GM23338 (cell line): ENCODE measurements around the gene GMPS. TPM values are rescaled to one million over a fixed set of nuclear protein-coding genes. Genes with fewer than 3 reads are reported as not detected.

Source experiments
- ATAC-seq: fragments of 200-7000 bp; cut with Tn5 transposase; 3 replicates; pipeline ENCODE4 v1.9.1; 2020
- DNase-seq: peaks from one replicate; pipeline ENCODE4 v3.0.0-alpha.2; 2015; ENCODE audit warnings: low spot score
- H2AFZ ChIP-seq: fragments of 200-600 bp; sonication (generic); 2 replicates; pipeline ENCODE4 v1.8.0; 2016; ENCODE audit warnings: antibody characterized with exemption, mild to moderate bottlenecking, moderate library complexity
- H3F3A ChIP-seq: fragments of 200-600 bp; sonication (generic); replicated peaks from 2 replicates; pipeline ENCODE4 v1.8.0; 2017; ENCODE audit warnings: antibody characterized with exemption, mixed run types, low read depth
- H3K27ac ChIP-seq: fragments of 200-600 bp; sonication (generic); 2 replicates; pipeline ENCODE4 v1.6.1; 2016; ENCODE audit warnings: low read depth
- H3K27me3 ChIP-seq: fragments of 200-600 bp; sonication (generic); 2 replicates; pipeline ENCODE4 v1.8.0; 2016; ENCODE audit warnings: mild to moderate bottlenecking, mixed run types, moderate library complexity; ENCODE audit not compliant: insufficient read depth
- H3K36me3 ChIP-seq: fragments of 200-600 bp; sonication (generic); 2 replicates; pipeline ENCODE4 v1.8.0; 2016; ENCODE audit warnings: mild to moderate bottlenecking; ENCODE audit not compliant: insufficient read depth
- H3K4me1 ChIP-seq: fragments of 200-600 bp; sonication (generic); 2 replicates; pipeline ENCODE4 v1.8.0; 2016; ENCODE audit warnings: mild to moderate bottlenecking, moderate library complexity; ENCODE audit not compliant: insufficient read depth
- H3K4me2 ChIP-seq: fragments of 200-600 bp; sonication (generic); 2 replicates; pipeline ENCODE4 v1.7.1; 2017; ENCODE audit warnings: mixed run types
- H3K4me3 ChIP-seq: fragments of 200-600 bp; sonication (generic); 2 replicates; pipeline ENCODE4 v1.6.1; 2016; ENCODE audit warnings: mixed run types
- H3K79me2 ChIP-seq: fragments of 200-600 bp; sonication (generic); replicated peaks from 2 replicates; pipeline ENCODE4 v1.8.0; 2017; ENCODE audit warnings: mild to moderate bottlenecking; ENCODE audit not compliant: insufficient read depth
- H3K9me2 ChIP-seq: fragments of 200-600 bp; sonication (generic); 2 replicates; pipeline ENCODE4 v1.8.0; 2017; ENCODE audit not compliant: insufficient read depth
- H4K20me1 ChIP-seq: fragments of 200-600 bp; sonication (generic); replicated peaks from 2 replicates; pipeline ENCODE4 v1.8.0; 2017; ENCODE audit warnings: mild to moderate bottlenecking; ENCODE audit not compliant: insufficient read depth
- H3K27ac Mint-ChIP-seq: 2 replicates; pipeline ENCODE4 v1.8.0; 2020; ENCODE audit warnings: inconsistent platforms, mild to moderate bottlenecking, moderate library complexity, mixed read lengths
- H3K27me3 Mint-ChIP-seq: 3 replicates; pipeline ENCODE4 v1.8.0; 2022; ENCODE audit warnings: low read depth, mild to moderate bottlenecking, moderate library complexity, mixed read lengths, inconsistent platforms; ENCODE audit not compliant: insufficient read depth, poor library complexity
- H3K36me3 Mint-ChIP-seq: 3 replicates; pipeline ENCODE4 v1.8.0; 2021; ENCODE audit warnings: low read depth, mild to moderate bottlenecking, inconsistent platforms, moderate library complexity, mixed read lengths
- H3K4me1 Mint-ChIP-seq: 3 replicates; pipeline ENCODE4 v1.8.0; 2020; ENCODE audit warnings: mild to moderate bottlenecking, inconsistent platforms, mixed read lengths
- H3K4me3 Mint-ChIP-seq: 3 replicates; pipeline ENCODE4 v1.8.0; 2021; ENCODE audit warnings: moderate library complexity, mild to moderate bottlenecking, inconsistent platforms, mixed read lengths
- H3K9me3 Mint-ChIP-seq: 3 replicates; pipeline ENCODE4 v1.8.0; 2020; ENCODE audit warnings: moderate library complexity, mild to moderate bottlenecking, inconsistent platforms, mixed read lengths
- CREB1 ChIP-seq: fragments of 250-450 bp; sonication (Bioruptor Pico); IDR thresholded peaks from 2 replicates; pipeline ENCODE4 v1.5.0; 2020; ENCODE audit warnings: low read depth, mild to moderate bottlenecking, moderate library complexity
- ETS1 ChIP-seq: IDR thresholded peaks from 2 replicates; pipeline ENCODE4 v1.6.1; 2016; ENCODE audit warnings: antibody characterized with exemption
- EZH2 ChIP-seq: fragments of 200-600 bp; sonication (generic); IDR thresholded peaks from one replicate; pipeline ENCODE4 v1.8.0; 2017; ENCODE audit warnings: antibody characterized with exemption, mild to moderate bottlenecking, low read depth; ENCODE audit not compliant: unreplicated experiment
- EZH2phosphoT487 ChIP-seq: fragments of 200-600 bp; sonication (generic); IDR thresholded peaks from one replicate; pipeline ENCODE4 v1.8.1; 2018; ENCODE audit warnings: antibody characterized with exemption; ENCODE audit not compliant: unreplicated experiment
- JUNB ChIP-seq: IDR thresholded peaks from one replicate; pipeline ENCODE4 v1.6.1; 2016; ENCODE audit warnings: antibody characterized with exemption; ENCODE audit not compliant: unreplicated experiment
- NANOG ChIP-seq: IDR thresholded peaks from 2 replicates; pipeline ENCODE4 v1.6.1; 2016; ENCODE audit warnings: antibody characterized with exemption, borderline replicate concordance
- POLR2AphosphoS5 ChIP-seq: IDR thresholded peaks from 2 replicates; pipeline ENCODE4 v1.6.1; 2016; ENCODE audit warnings: antibody characterized with exemption, low read depth
- REST ChIP-seq: IDR thresholded peaks from one replicate; pipeline ENCODE4 v1.6.1; 2018; ENCODE audit warnings: antibody characterized with exemption; ENCODE audit not compliant: unreplicated experiment
- STAT1 ChIP-seq: IDR thresholded peaks from one replicate; pipeline ENCODE4 v1.6.1; 2016; ENCODE audit warnings: antibody characterized with exemption; ENCODE audit not compliant: unreplicated experiment
- ZNF114 ChIP-seq: fragments of 250-450 bp; sonication (Bioruptor Pico); IDR thresholded peaks from 2 replicates; pipeline ENCODE4 v1.5.0; 2020; ENCODE audit warnings: mild to moderate bottlenecking, moderate library complexity
- ZNF331 ChIP-seq: fragments of 250-450 bp; sonication (Bioruptor Pico); IDR thresholded peaks from 2 replicates; pipeline ENCODE4 v1.5.0; 2020; ENCODE audit warnings: low read depth, mild to moderate bottlenecking, moderate library complexity
- ZNF462 ChIP-seq: fragments of 250-450 bp; sonication (Bioruptor Pico); IDR thresholded peaks from 2 replicates; pipeline ENCODE4 v1.5.0; 2020; ENCODE audit warnings: mild to moderate bottlenecking, moderate library complexity
- polyA plus RNA-seq: library from polyadenylated mRNA; unstranded; fragments of >200 nt; fragmentation: Nextera tagmentation; extraction: Ambion mirVana; gene quantifications from 2 replicates; pipeline ENCODE4 v1.2.1, GENCODE V29; 2016
- total RNA-seq: library from RNA; depleted of rRNA; stranded (reverse); fragments of >200 nt; shearing (Covaris generic); gene quantifications from 2 replicates; pipeline ENCODE4 v1.2.3, GENCODE V29; 2014
- TF ChIP-seq, protein P1 (sequence below), 2 experiments: fragments of 200-600 bp in 1 of 2; sonication (generic) in 1 of 2; conservative IDR thresholded peaks; 2 replicates each; pipeline versions ENCODE4 v1.5.1 to v1.6.1; 2016 to 2017; ENCODE audit warnings: antibody characterized with exemption in 2 of 2, low read depth in 2 of 2, mild to moderate bottlenecking in 2 of 2, moderate library complexity in 1 of 2

Gene GMPS
- total and polyA plus RNA-seq, 2 experiments from 2014 or later: 72.0 to 145 TPM

GRCh38 chr3:155957412-155957880, 87.0 kb downstream of the GMPS start:
- no peaks in the 10 kb centered on the region; the same call in 2 of the 3 replicates for H3K4me1 Mint-ChIP-seq

More at GRCh38 chr3:155957412-155957880, 87.0 kb downstream of the GMPS start:
- no peaks in the 10 kb centered on the region for H3K4me1 ChIP-seq
- Mint-ChIP-seq H3K27ac (no peak overlapping the region), H3K9me3 (peaks cover 9% of the 10 kb centered on the region; the same call in 2 of the 3 replicates), H3K4me3 (no peak overlapping the region), H3K27me3 (no peaks in the 10 kb centered on the region), H3K36me3 (peaks cover 13% of the 10 kb centered on the region)
- H3K79me2 ChIP-seq: no peaks in the 10 kb centered on the region
- H3K4me3 ChIP-seq: no peak overlapping the region
- no peak overlapping the region for H3K27ac ChIP-seq
- H4K20me1 ChIP-seq: no peaks in the 10 kb centered on the region
- H3F3A ChIP-seq: no peaks in the 10 kb centered on the region
- TF ChIP-seq ZNF462 (CRISPR knock-in tag) (no peak), POLR2AphosphoS5 (no peak), ZNF331 (CRISPR knock-in tag) (no peak), EZH2phosphoT487 (no peak), ETS1 (no peak), CREB1 (CRISPR knock-in tag) (no peak), STAT1 (no peak), NANOG (no peak), REST (no peak), ZNF114 (CRISPR knock-in tag) (no peak), EZH2 (no peak), JUNB (no peak)
- TF ChIP-seq, protein P1, sequence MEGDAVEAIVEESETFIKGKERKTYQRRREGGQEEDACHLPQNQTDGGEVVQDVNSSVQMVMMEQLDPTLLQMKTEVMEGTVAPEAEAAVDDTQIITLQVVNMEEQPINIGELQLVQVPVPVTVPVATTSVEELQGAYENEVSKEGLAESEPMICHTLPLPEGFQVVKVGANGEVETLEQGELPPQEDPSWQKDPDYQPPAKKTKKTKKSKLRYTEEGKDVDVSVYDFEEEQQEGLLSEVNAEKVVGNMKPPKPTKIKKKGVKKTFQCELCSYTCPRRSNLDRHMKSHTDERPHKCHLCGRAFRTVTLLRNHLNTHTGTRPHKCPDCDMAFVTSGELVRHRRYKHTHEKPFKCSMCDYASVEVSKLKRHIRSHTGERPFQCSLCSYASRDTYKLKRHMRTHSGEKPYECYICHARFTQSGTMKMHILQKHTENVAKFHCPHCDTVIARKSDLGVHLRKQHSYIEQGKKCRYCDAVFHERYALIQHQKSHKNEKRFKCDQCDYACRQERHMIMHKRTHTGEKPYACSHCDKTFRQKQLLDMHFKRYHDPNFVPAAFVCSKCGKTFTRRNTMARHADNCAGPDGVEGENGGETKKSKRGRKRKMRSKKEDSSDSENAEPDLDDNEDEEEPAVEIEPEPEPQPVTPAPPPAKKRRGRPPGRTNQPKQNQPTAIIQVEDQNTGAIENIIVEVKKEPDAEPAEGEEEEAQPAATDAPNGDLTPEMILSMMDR (conservative IDR thresholded peaks at IDR 0.05; ENCODE audit: low read depth in 2 of 2): no peak
- H3K27me3 ChIP-seq: no peaks in the 10 kb centered on the region
- H3K9me2 ChIP-seq: no peaks in the 10 kb centered on the region
- ATAC-seq (no peak), DNase-seq (no peak)
- no peak overlapping the region for H3K4me2 ChIP-seq
- no peaks in the 10 kb centered on the region for H3K36me3 ChIP-seq
- H2AFZ ChIP-seq: no peak overlapping the region
